Measurements from ENCODE around the gene ALLC. TPM values are rescaled to one million over a fixed set of nuclear protein-coding genes. Genes with fewer than 3 reads are reported as not detected.

The ALLC gene
- total and polyA plus RNA-seq, 9 of the 15 experiments (the other 6 are each of a cell fraction or from before 2014, with no cell fraction given): not detected

- no peaks in the 10 kb centered on the region for H3K9me1 ChIP-seq (ENCODE audit: control insufficient read depth, insufficient read depth, low read length)
- no peak overlapping the region for H2AFZ ChIP-seq (ENCODE audit: low read depth, low read length)
- no peaks in the 10 kb centered on the region for H4K20me1 ChIP-seq (replicated peaks; ENCODE audit: control insufficient read depth, insufficient read depth, low read length)
- H3K4me3 ChIP-seq: no peak overlapping the region
- no peak overlapping the region for H3K27ac ChIP-seq (ENCODE audit: extremely low read depth, low read depth, low read length)
- ChIA-PET POLR2A (no interaction called here), CTCF (ENCODE audit: low intra/inter-chr PET ratio) (no interaction called here)
- no peaks in the 10 kb centered on the region for H3K79me2 ChIP-seq (ENCODE audit: control insufficient read depth, insufficient read depth, low read length)
- in situ Hi-C loops (cut with MboI): loop anchor here (25.0 kb wide), 1 partner anchor 1561 kb away; no protein-coding TSS in a partner anchor
- H3K9me3 ChIP-seq (replicated peaks; ENCODE audit: control insufficient read depth, insufficient read depth, low read depth, low read length): no peaks in the 10 kb centered on the region
- FAIRE-seq (no peak), ATAC-seq (no peak), DNase-seq (ENCODE audit: extremely low read depth in 1 of 4, low spot score in 3 of 4) (no peak)
- intact Hi-C loops (cut with micrococcal nuclease): no loop called here
- no peak overlapping the region for H3K4me2 ChIP-seq (ENCODE audit: insufficient read depth, low read length)
- whole genome bisulfite sequencing (ENCODE audit: insufficient coverage, low coverage, missing lambda C conversion rate): 0% methylated on average over 7 of the region's 9 CpGs
- TF ChIP-seq NFIC (IDR thresholded peaks at IDR 0.05) (peak; percentile 41; the same call in 1 of the 2 replicates), NBN (IDR thresholded peaks at IDR 0.05; ENCODE audit: low read depth) (no peak)
- no peaks in the 10 kb centered on the region for H3K4me1 ChIP-seq (replicated peaks in 1 of 2; ENCODE audit: control insufficient read depth in 2 of 2, insufficient read depth in 2 of 2, low read length in 2 of 2)
- H3K27me3 ChIP-seq (ENCODE audit: control insufficient read depth in 2 of 2, insufficient read depth in 2 of 2, low read length in 2 of 2): peaks cover 26 to 60% of the 10 kb centered on the region in 2 experiments; a peak in 4 of 5 replicates
- H3K36me3 ChIP-seq (ENCODE audit: control insufficient read depth, insufficient read depth, low read length): no peaks in the 10 kb centered on the region
- BruUV-seq (replicated peaks): no TSS peak
- H3K9ac ChIP-seq (ENCODE audit: insufficient read depth in 1 of 2, low read depth in 2 of 2, low read length in 2 of 2): no peak overlapping the region
Measured at GRCh38 chr2:3672861-3673678, 15.1 kb downstream of the ALLC start.

DNA sequence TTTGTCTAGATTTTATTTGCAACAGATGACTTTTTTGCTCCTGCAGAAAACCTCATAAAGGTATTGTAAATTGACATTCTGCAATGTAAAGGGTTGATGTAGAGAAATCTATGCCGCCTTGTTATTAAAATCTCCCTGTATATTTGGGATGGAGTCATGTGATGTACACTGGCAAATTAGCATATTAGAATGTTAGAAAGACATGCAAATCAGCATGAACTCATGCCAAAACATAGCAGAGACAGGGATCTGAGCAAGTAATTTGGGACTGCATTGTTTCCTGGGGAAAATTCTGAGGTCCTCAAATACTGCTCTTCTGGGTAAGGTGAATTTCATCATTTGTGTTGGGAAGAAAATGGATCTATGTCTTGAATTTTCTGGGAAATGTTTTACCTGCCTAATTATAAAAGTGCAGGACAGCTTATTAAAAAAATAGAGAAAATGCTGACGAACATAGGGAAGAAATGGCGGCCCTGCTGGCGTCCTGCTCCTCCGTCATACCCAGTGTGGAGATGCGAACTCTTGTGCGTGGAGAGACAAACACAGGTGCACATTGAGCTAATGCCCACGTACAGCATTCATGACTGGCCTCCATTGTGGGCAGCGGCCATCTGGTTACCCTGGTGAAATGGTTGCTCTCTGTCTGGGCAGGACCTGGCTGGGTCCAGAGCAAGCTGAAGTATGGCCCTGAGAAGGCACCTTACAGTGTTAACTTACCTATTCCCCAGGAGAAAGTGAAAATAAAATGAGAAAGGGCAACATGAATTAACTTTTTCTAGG is 16.3 kb downstream of the ALLC start:
- ChIA-PET CTCF (ENCODE audit: low intra/inter-chr PET ratio) (no interaction called here), POLR2A (no interaction called here)
- Histone ChIP-seq H3K9me1 (ENCODE audit: control insufficient read depth, insufficient read depth, low read length) (no peaks in the 10 kb centered on the region), H4K20me1 (replicated peaks; ENCODE audit: control insufficient read depth, insufficient read depth, low read length) (no peaks in the 10 kb centered on the region), H3K9ac (ENCODE audit: insufficient read depth in 1 of 2, low read depth in 2 of 2, low read length in 2 of 2) (no peak overlapping the region), H3K27me3 (ENCODE audit: control insufficient read depth in 2 of 2, insufficient read depth in 2 of 2, low read length in 2 of 2) (peaks cover 26 to 62% of the 10 kb centered on the region in 2 experiments; a peak in 4 of 5 replicates), H3K4me1 (replicated peaks in 1 of 2; ENCODE audit: control insufficient read depth in 2 of 2, insufficient read depth in 2 of 2, low read length in 2 of 2) (no peaks in the 10 kb centered on the region), H3K4me2 (ENCODE audit: insufficient read depth, low read length) (no peak overlapping the region), H3K4me3 (no peak overlapping the region), H3K36me3 (ENCODE audit: control insufficient read depth, insufficient read depth, low read length) (no peaks in the 10 kb centered on the region), H3K79me2 (ENCODE audit: control insufficient read depth, insufficient read depth, low read length) (no peaks in the 10 kb centered on the region), H2AFZ (ENCODE audit: low read depth, low read length) (no peak overlapping the region), H3K9me3 (replicated peaks; ENCODE audit: control insufficient read depth, insufficient read depth, low read depth, low read length) (no peaks in the 10 kb centered on the region), H3K27ac (ENCODE audit: extremely low read depth, low read depth, low read length) (no peak overlapping the region)
- DNase-seq (ENCODE audit: extremely low read depth in 1 of 4, low spot score in 3 of 4): no peak
- intact Hi-C loops (cut with micrococcal nuclease): no loop called here
- no TSS peak for BruUV-seq (replicated peaks)
- WGBS (ENCODE audit: insufficient coverage, low coverage, missing lambda C conversion rate): 0% methylated on average over 9 of the region's 9 CpGs
- no peak for ATAC-seq
- in situ Hi-C loops (cut with MboI): loop anchor here (25.0 kb wide), 1 partner anchor 1562 kb away; no protein-coding TSS in a partner anchor
- no peak for FAIRE-seq
- TF ChIP-seq, protein P1, sequence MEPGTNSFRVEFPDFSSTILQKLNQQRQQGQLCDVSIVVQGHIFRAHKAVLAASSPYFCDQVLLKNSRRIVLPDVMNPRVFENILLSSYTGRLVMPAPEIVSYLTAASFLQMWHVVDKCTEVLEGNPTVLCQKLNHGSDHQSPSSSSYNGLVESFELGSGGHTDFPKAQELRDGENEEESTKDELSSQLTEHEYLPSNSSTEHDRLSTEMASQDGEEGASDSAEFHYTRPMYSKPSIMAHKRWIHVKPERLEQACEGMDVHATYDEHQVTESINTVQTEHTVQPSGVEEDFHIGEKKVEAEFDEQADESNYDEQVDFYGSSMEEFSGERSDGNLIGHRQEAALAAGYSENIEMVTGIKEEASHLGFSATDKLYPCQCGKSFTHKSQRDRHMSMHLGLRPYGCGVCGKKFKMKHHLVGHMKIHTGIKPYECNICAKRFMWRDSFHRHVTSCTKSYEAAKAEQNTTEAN (CRISPR knock-in tag; IDR thresholded peaks at IDR 0.05): no peak
- TF ChIP-seq TEAD2 (tag; IDR thresholded peaks at IDR 0.05) (no peak), RBM14 (IDR thresholded peaks at IDR 0.05; ENCODE audit: borderline replicate concordance, insufficient read depth, low read depth, low read length) (no peak), ZNF586 (CRISPR knock-in tag; conservative IDR thresholded peaks at IDR 0.05) (no peak), ZNF282 (CRISPR knock-in tag; IDR thresholded peaks at IDR 0.05) (no peak), ZNF408 (CRISPR knock-in tag; IDR thresholded peaks at IDR 0.05; ENCODE audit: low read depth) (no peak)
- TF ChIP-seq, protein P2, sequence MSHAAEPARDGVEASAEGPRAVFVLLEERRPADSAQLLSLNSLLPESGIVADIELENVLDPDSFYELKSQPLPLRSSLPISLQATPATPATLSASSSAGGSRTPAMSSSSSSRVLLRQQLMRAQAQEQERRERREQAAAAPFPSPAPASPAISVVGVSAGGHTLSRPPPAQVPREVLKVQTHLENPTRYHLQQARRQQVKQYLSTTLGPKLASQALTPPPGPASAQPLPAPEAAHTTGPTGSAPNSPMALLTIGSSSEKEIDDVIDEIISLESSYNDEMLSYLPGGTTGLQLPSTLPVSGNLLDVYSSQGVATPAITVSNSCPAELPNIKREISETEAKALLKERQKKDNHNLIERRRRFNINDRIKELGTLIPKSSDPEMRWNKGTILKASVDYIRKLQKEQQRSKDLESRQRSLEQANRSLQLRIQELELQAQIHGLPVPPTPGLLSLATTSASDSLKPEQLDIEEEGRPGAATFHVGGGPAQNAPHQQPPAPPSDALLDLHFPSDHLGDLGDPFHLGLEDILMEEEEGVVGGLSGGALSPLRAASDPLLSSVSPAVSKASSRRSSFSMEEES (CRISPR knock-in tag; IDR thresholded peaks at IDR 0.05): peak; percentile 26; the same call in 1 of the 2 replicates

Data from K562 (cell line).